GM21360 (cell line): Measurements from ENCODE around the gene FKBP5.
"Not testable (repeated sequence)": the region's sequence is repeated elsewhere in the genome, so short reads cannot be mapped to it uniquely, and the experiment has no call there.

Experiments
- ATAC-seq: cut with Tn5 transposase; IDR thresholded peaks from one replicate; pipeline ENCODE4 v1.9.1; 2021; ENCODE audit warnings: mild to moderate bottlenecking, moderate library complexity; ENCODE audit not compliant: unreplicated experiment

The FKBP5 gene

GRCh38 chr6:35724059-35724458 lies 35.3 kb upstream of the FKBP5 start:
- ATAC-seq = no peak

- ATAC-seq = no peak
Measured at GRCh38 chr6:35723587-35723986, 34.9 kb upstream of the FKBP5 start.

GRCh38 chr6:35722121-35722761 lies 33.5 kb upstream of the FKBP5 start:
- no peak for ATAC-seq

- no peak for ATAC-seq
Measured at GRCh38 chr6:35719830-35720733, 31.4 kb upstream of the FKBP5 start.

GRCh38 chr6:35719404-35719829 lies 30.7 kb upstream of the FKBP5 start:
- no peak for ATAC-seq

GRCh38 chr6:35718911-35719381 lies 30.2 kb upstream of the FKBP5 start:
- ATAC-seq = no peak

- ATAC-seq = no peak
Measured at GRCh38 chr6:35718375-35718736, 29.6 kb upstream of the FKBP5 start.

- ATAC-seq = no peak
Measured at GRCh38 chr6:35717449-35718374, 29.0 kb upstream of the FKBP5 start.

- no peak for ATAC-seq
Measured at GRCh38 chr6:35716798-35717197, 28.1 kb upstream of the FKBP5 start.

GRCh38 chr6:35713006-35713767 lies 24.5 kb upstream of the FKBP5 start:
- ATAC-seq = no peak

- ATAC-seq = no peak
Measured at GRCh38 chr6:35711731-35712130, 23.0 kb upstream of the FKBP5 start.

- ATAC-seq = no peak
Measured at GRCh38 chr6:35710241-35710847, 21.6 kb upstream of the FKBP5 start.

GRCh38 chr6:35708585-35708984 lies 19.9 kb upstream of the FKBP5 start:
- no peak for ATAC-seq

- no peak for ATAC-seq
Measured at GRCh38 chr6:35707714-35708407, 19.1 kb upstream of the FKBP5 start.

GRCh38 chr6:35706468-35706867 lies 17.8 kb upstream of the FKBP5 start:
- no peak for ATAC-seq

GRCh38 chr6:35703554-35703953 lies 14.8 kb upstream of the FKBP5 start:
- no peak for ATAC-seq

GRCh38 chr6:35698858-35699257 lies 10.1 kb upstream of the FKBP5 start:
- ATAC-seq = no peak

GRCh38 chr6:35698430-35698829 lies 9.7 kb upstream of the FKBP5 start:
- not testable (repeated sequence) for ATAC-seq

GRCh38 chr6:35694462-35694861 lies 5.7 kb upstream of the FKBP5 start:
- no peak for ATAC-seq
